Common myeloid progenitor, CD34-positive (primary cell): Measurements from ENCODE around the gene ACBD4. TPM values are rescaled to one million over a fixed set of nuclear protein-coding genes. Genes with fewer than 3 reads are reported as not detected.
A peak's percentile ranks its signal among the peaks of the same experiment; 100 is the strongest.

Experiments
- CTCF ChIA-PET: fragments of 350-600 bp; sonication (Branson Sonifier 250); formaldehyde crosslinking; loops from one replicate; lab custom pipeline; 2021; ENCODE audit warnings: antibody characterized with exemption; lab: Charles Lee
- POLR2A ChIA-PET: fragments of 350-600 bp; sonication (Branson Sonifier 250); formaldehyde crosslinking; loops from one replicate; lab custom pipeline; 2021; ENCODE audit warnings: antibody characterized with exemption; lab: Charles Lee
- DNase-seq, 3 donors: peaks; one replicate each; pipeline versions ENCODE4 v3.0.0 to v3.0.0-alpha.2; 2013
- H3K27ac ChIP-seq, 2 experiments: 1 replicate in 1 of 2; 2 replicates in 1 of 2; pipeline ENCODE4 v1.7.0; 2013; ENCODE audit warnings: inconsistent platforms in 2 of 2, low read length in 2 of 2, mild to moderate bottlenecking in 2 of 2, low read depth in 1 of 2, moderate library complexity in 1 of 2; ENCODE audit not compliant: severe bottlenecking in 2 of 2, insufficient read depth in 1 of 2, poor library complexity in 1 of 2
- H3K27me3 ChIP-seq, 5 experiments: replicated peaks in 2 of 5; 1 replicate in 3 of 5; 2 replicates in 2 of 5; pipeline versions ENCODE4 v1.6.1 to v1.7.0; 2013; ENCODE audit warnings: low read length in 4 of 5, mild to moderate bottlenecking in 2 of 5, moderate library complexity in 2 of 5, inconsistent platforms in 1 of 5; ENCODE audit not compliant: insufficient read depth in 5 of 5, control insufficient read depth in 4 of 5
- H3K36me3 ChIP-seq, 4 experiments: 1 replicate in 2 of 4; 2 replicates in 2 of 4; pipeline versions ENCODE4 v1.6.1 to v1.7.0; 2013; ENCODE audit warnings: low read length in 3 of 4, control low read depth in 1 of 4, mild to moderate bottlenecking in 1 of 4; ENCODE audit not compliant: control insufficient read depth in 4 of 4, insufficient read depth in 4 of 4
- H3K4me1 ChIP-seq, 4 experiments: 1 replicate in 3 of 4; 2 replicates in 1 of 4; pipeline versions ENCODE4 v1.6.1 to v1.7.1; 2013; ENCODE audit warnings: low read length in 3 of 4, mild to moderate bottlenecking in 3 of 4, control low read depth in 1 of 4, inconsistent platforms in 1 of 4, moderate library complexity in 1 of 4; ENCODE audit not compliant: control insufficient read depth in 4 of 4, insufficient read depth in 4 of 4; ENCODE audit errors: control extremely low read depth in 1 of 4
- H3K4me3 ChIP-seq, 7 experiments: 1 replicate in 4 of 7; 2 replicates in 3 of 7; pipeline versions ENCODE4 v1.5.1 to v1.7.0; 2013; ENCODE audit warnings: mild to moderate bottlenecking in 7 of 7, low read length in 6 of 7, moderate library complexity in 6 of 7, inconsistent platforms in 2 of 7, low read depth in 2 of 7, control low read depth in 1 of 7; ENCODE audit not compliant: insufficient read depth in 4 of 7, control insufficient read depth in 1 of 7; ENCODE audit errors: extremely low read depth in 1 of 7
- H3K9me3 ChIP-seq, 5 experiments: 1 replicate in 4 of 5; 2 replicates in 1 of 5; pipeline versions ENCODE4 v1.6.1 to v1.7.1; 2013; ENCODE audit warnings: low read length in 4 of 5, mild to moderate bottlenecking in 2 of 5, inconsistent platforms in 1 of 5, low read depth in 1 of 5, moderate library complexity in 1 of 5; ENCODE audit not compliant: control insufficient read depth in 4 of 5, insufficient read depth in 2 of 5; ENCODE audit errors: control extremely low read depth in 1 of 5
- WGBS: methylation state at CpG from one replicate; pipeline ENCODE4 v1.1.5; 2013; ENCODE audit not compliant: insufficient coverage; 5-methylcytosine and 5-hydroxymethylcytosine counted together
- polyA plus RNA-seq: library from polyadenylated mRNA; unstranded; fragments of 120-200 nt; gene quantifications from one replicate; pipeline ENCODE4 v1.2.1, GENCODE V29; 2013

ACBD4 gene, protein sequence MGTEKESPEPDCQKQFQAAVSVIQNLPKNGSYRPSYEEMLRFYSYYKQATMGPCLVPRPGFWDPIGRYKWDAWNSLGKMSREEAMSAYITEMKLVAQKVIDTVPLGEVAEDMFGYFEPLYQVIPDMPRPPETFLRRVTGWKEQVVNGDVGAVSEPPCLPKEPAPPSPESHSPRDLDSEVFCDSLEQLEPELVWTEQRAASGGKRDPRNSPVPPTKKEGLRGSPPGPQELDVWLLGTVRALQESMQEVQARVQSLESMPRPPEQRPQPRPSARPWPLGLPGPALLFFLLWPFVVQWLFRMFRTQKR
- 14.4 TPM for polyA plus RNA-seq

DNA sequence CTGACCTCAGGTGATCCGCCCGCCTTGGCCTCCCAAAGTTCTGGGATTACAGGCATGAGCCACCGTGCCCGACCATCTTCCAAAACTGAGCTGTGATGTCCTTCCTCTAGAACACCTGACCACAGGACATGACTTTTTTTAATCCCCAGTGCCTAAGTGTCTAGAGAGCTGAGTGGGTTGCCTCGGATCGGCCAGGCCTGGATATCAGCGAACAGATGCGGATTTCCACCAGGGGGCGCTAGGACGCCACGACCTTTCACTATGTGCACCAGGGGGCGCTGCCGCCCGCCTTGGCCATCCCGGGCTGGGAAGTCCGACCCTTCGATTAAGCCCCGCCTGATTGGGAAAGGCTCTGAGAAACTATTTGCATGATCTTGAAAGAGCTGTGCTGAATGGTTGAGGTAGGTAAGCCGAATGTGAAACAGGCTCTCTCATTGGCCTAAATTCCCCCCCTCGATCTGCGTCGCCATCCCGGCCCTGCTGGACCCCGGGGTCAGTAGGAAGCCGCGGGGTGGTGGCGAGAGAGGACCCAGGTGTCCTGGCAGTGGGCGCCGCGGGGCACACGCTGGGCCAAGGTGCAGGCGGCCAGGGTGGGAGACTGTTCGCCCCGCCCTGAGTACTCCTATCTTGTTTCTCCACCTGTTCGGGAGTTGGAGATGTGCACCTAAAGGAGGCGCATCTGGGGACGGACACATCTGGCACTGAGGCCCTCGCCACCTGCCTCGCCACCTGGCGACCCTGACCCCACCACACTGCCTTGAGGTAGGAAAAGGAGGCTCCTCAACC, at the start of gene ACBD4:
Gene ACBD4 (plus strand): TSS at position 496 of the 786 bp plus-strand sequence. CDS start 458 bp downstream, outside the sequence.
- peaks cover 0 to 28% (median 28%) of the 10 kb centered on the region in 4 experiments for H3K4me1 ChIP-seq
- ChIA-PET CTCF (interaction anchor here (0.6 to 7.9 kb wide), 34 partner anchors 9 to 233 kb away, joined by 3 to 148 read pairs (median 6); partner anchors contain the start of genes HEXIM1 and HEXIM2), POLR2A (interaction anchor here (0.6 to 3.1 kb wide), 5 partner anchors 13 to 70 kb away, joined by 4 to 34 read pairs (median 4); partner anchors contain the start of genes HEXIM1 and HEXIM2)
- peaks cover 0 to 1% (median 0%) of the 10 kb centered on the region in 5 experiments for H3K27me3 ChIP-seq
- H3K36me3 ChIP-seq: peaks cover 0 to 13% (median 2%) of the 10 kb centered on the region in 4 experiments
- H3K9me3 ChIP-seq: no peaks in the 10 kb centered on the region
- WGBS: 6% methylated on average over 35 of the region's 40 CpGs
- H3K4me3 ChIP-seq: peak within 1 kb of the TSS; percentile 75 to 93 (median 84)
- peak within 1 kb of the TSS; percentile 33 to 77 for H3K27ac ChIP-seq
- peak; percentile 97 to 98 (median 97) for DNase-seq

DNA sequence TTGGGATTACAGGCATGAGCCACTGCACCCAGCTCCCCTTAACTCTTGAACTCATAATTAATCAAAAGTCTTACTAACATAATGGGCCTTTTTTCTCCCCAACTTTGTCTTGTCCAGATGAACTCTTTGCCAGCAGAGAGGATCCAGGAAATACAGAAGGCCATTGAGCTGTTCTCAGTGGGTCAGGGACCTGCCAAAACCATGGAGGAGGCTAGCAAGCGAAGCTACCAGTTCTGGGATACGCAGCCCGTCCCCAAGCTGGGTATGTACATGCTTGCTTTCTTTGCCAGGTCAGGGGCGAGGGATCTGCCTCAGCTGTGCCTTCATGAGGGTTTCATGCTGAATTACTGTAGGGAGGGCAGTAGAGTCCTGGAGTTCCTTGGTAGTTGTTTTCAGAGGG, 49.1 kb upstream of the ACBD4 start:
- peaks cover 0 to 14% (median 0%) of the 10 kb centered on the region in 4 experiments for H3K4me1 ChIP-seq
- no peaks in the 10 kb centered on the region for H3K9me3 ChIP-seq
- DNase-seq: no peak
- ChIA-PET POLR2A (no interaction called here), CTCF (interaction anchor here (1.5 kb wide), 2 partner anchors 10 to 13 kb away, joined by 4 to 5 read pairs; no protein-coding TSS in a partner anchor)
- no peak overlapping the region for H3K27ac ChIP-seq
- no peaks in the 10 kb centered on the region for H3K27me3 ChIP-seq
- H3K4me3 ChIP-seq: no peak overlapping the region
- H3K36me3 ChIP-seq: peaks cover 26 to 81% (median 60%) of the 10 kb centered on the region in 4 experiments
- WGBS: 100% methylated on average over 3 of the region's 4 CpGs

DNA sequence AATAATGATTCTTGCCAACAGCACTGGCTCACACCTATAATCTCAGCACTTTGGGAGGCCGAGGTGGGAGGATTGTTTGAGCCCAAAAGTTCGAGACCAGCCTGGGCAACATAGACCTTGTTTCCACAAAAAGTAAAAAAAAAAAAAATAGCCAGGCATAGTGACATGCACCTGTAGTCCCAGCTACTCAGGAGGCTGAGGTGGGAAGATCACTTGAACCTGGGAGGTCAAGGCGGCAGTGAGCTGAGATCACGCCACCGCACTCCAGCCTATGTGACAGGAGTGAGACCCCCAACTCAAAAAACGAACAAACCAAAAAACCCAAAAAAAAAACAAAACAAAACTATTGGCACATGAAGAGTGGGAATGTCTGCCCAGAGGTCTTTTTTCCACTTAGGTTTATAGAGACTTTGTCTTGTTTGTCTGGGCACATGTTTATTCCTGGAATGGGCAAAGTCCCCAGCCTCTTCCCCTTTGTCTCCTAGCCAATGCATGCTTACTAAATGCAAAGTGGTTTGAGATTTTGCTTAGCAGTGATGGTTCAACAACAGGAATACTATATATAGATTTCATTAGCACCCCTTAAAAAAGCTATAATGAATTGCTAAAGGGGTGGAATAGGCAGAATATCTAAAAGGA, 48.5 kb upstream of the ACBD4 start:
- 100% methylated on average over 4 of the region's 6 CpGs for WGBS
- Histone ChIP-seq H3K27ac (no peak overlapping the region), H3K27me3 (no peaks in the 10 kb centered on the region), H3K4me1 (peaks cover 0 to 14% (median 0%) of the 10 kb centered on the region in 4 experiments), H3K4me3 (no peak overlapping the region), H3K36me3 (peaks cover 22 to 80% (median 58%) of the 10 kb centered on the region in 4 experiments), H3K9me3 (no peaks in the 10 kb centered on the region)
- ChIA-PET POLR2A (no interaction called here), CTCF (interaction anchor here (0.6 to 1.5 kb wide), 6 partner anchors 9 to 132 kb away, joined by 3 to 6 read pairs (median 3); no protein-coding TSS in a partner anchor)
- no peak for DNase-seq

DNA sequence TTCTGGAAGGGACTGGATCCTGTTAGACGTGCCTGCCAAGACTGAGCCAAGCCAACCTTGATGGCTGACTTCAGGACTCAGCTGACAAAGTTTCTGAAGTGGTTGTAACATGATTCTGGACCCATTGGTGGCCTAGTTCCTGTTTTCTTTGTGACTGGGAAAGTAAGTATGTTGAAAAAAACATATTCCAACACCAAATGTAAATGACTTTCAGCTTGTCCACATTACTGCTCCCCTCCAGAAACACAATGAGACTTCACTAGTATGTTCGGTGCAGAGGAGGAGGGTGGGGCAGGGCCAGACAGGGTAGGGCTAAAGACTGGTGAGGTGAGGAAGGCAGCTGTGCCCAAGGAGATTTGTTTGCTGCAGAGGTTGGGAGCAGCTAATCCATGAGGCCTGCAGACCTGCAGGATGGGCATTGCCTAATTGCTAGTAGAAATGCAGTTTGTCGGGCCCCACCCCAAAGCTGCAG, 47.9 kb upstream of the ACBD4 start:
- H3K9me3 ChIP-seq: no peaks in the 10 kb centered on the region
- WGBS: 100% methylated on average over 3 of the region's 3 CpGs
- ChIA-PET CTCF (interaction anchor here (0.6 to 1.4 kb wide), 5 partner anchors 10 to 132 kb away, joined by 3 to 6 read pairs (median 3); no protein-coding TSS in a partner anchor), POLR2A (no interaction called here)
- H3K27me3 ChIP-seq: no peaks in the 10 kb centered on the region
- H3K27ac ChIP-seq: no peak overlapping the region
- H3K4me3 ChIP-seq: no peak overlapping the region
- DNase-seq: no peak
- peaks cover 23 to 77% (median 54%) of the 10 kb centered on the region in 4 experiments for H3K36me3 ChIP-seq
- peaks cover 0 to 14% (median 0%) of the 10 kb centered on the region in 4 experiments for H3K4me1 ChIP-seq

DNA sequence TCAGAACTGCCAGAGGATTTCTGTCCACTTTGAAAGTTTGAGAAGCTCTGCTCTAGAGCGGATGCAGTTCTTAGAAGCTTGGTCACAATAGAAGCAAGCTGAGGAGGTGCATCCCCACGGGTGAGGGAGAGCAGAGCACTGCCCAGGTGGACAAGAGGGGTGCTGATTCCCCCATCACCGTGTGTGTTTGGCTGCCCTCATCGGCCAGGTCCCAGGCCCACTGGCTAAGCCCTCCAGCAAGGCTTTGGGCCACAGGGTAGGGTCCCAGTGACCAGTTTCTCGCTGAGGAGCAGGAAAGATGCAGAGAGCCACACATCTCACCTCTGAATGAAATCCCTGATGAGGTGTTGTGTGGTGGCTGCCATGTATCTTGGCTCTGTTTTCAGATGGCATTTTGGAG, 47.5 kb upstream of the ACBD4 start:
- no peaks in the 10 kb centered on the region for H3K9me3 ChIP-seq
- peaks cover 0 to 14% (median 0%) of the 10 kb centered on the region in 4 experiments for H3K4me1 ChIP-seq
- no peaks in the 10 kb centered on the region for H3K27me3 ChIP-seq
- peaks cover 23 to 77% (median 57%) of the 10 kb centered on the region in 4 experiments for H3K36me3 ChIP-seq
- ChIA-PET POLR2A (no interaction called here), CTCF (interaction anchor here (0.7 to 1.4 kb wide), 4 partner anchors 9 to 131 kb away, joined by 3 to 6 read pairs (median 3); no protein-coding TSS in a partner anchor)
- H3K4me3 ChIP-seq: no peak overlapping the region
- no peak for DNase-seq
- WGBS: 98% methylated on average over 4 of the region's 5 CpGs
- no peak overlapping the region for H3K27ac ChIP-seq

DNA sequence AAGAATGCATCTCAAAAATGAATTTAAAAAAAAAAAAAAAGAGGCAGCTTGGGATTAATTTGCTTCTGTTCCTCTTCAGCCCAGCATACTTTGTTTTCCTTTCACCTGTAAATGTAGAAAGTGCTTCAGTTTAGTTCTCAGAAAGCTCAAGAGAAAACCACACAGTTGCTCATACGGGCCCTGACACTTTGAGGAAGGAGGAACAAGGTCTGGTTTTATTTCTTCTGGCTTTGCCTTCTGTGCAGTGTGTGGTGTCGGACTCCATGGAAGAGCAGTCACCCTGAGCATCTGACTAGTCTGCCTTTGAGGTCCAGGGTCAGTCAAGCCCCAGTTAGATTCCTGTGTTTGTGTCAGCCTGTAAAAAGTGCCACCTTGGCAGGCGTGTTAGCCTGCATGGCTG, 46.7 kb upstream of the ACBD4 start:
- Histone ChIP-seq H3K27ac (no peak overlapping the region), H3K9me3 (no peaks in the 10 kb centered on the region), H3K27me3 (no peaks in the 10 kb centered on the region), H3K4me1 (peaks cover 0 to 14% (median 0%) of the 10 kb centered on the region in 4 experiments), H3K36me3 (peaks cover 23 to 77% (median 57%) of the 10 kb centered on the region in 4 experiments), H3K4me3 (no peak overlapping the region)
- 87% methylated on average over 3 of the region's 3 CpGs for WGBS
- ChIA-PET CTCF (interaction anchor here (0.6 to 1.3 kb wide), 3 partner anchors 47 to 310 kb away, joined by 3 to 6 read pairs (median 3); partner anchors contain the start of gene ACBD4), POLR2A (no interaction called here)
- DNase-seq: no peak
